ENCODE results near the gene TNNT2. TPM values are rescaled to one million over a fixed set of nuclear protein-coding genes. Genes with fewer than 3 reads are reported as not detected.

Gene TNNT2
- total and polyA plus RNA-seq, 4 donors: 0.17 to 0.28 (median 0.25) TPM; not detected in 1

- TF ChIP-seq, protein P1, sequence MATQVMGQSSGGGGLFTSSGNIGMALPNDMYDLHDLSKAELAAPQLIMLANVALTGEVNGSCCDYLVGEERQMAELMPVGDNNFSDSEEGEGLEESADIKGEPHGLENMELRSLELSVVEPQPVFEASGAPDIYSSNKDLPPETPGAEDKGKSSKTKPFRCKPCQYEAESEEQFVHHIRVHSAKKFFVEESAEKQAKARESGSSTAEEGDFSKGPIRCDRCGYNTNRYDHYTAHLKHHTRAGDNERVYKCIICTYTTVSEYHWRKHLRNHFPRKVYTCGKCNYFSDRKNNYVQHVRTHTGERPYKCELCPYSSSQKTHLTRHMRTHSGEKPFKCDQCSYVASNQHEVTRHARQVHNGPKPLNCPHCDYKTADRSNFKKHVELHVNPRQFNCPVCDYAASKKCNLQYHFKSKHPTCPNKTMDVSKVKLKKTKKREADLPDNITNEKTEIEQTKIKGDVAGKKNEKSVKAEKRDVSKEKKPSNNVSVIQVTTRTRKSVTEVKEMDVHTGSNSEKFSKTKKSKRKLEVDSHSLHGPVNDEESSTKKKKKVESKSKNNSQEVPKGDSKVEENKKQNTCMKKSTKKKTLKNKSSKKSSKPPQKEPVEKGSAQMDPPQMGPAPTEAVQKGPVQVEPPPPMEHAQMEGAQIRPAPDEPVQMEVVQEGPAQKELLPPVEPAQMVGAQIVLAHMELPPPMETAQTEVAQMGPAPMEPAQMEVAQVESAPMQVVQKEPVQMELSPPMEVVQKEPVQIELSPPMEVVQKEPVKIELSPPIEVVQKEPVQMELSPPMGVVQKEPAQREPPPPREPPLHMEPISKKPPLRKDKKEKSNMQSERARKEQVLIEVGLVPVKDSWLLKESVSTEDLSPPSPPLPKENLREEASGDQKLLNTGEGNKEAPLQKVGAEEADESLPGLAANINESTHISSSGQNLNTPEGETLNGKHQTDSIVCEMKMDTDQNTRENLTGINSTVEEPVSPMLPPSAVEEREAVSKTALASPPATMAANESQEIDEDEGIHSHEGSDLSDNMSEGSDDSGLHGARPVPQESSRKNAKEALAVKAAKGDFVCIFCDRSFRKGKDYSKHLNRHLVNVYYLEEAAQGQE (IDR thresholded peaks at IDR 0.05): no peak
- no peak for TF ChIP-seq FOXA1 (IDR thresholded peaks at IDR 0.05)
- no peak for TF ChIP-seq JUND (IDR thresholded peaks at IDR 0.05)
Observed at GRCh38 chr1:201375169-201375568, 2.3 kb downstream of the TNNT2 start (continued).

DNA sequence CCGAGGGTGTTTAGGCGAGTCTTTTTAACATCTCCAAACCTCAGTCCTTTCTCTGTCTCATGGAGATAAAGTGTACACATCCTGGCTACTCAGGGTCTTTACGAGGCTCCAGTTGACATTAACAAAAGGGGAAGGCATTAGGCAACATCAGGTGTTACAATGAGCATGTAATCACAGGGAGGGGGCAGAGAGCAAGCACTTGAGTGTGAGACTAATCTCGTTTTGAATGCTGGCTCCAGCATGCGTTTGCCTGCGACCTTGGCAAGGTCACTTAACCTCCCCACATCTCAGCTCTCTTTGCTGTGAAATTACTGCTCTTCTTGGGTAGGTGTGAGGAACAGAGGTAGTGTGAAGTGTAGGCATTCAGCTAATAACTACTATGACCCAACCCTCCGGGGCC is 3.1 kb downstream of the TNNT2 start:
- TF ChIP-seq RAD21 (IDR thresholded peaks at IDR 0.05) (no peak), FOXA1 (IDR thresholded peaks at IDR 0.05) (no peak), FOXA2 (IDR thresholded peaks at IDR 0.05) (no peak), NR2F2 (IDR thresholded peaks at IDR 0.05) (no peak), ZBTB33 (IDR thresholded peaks at IDR 0.05) (no peak), EGR1 (IDR thresholded peaks at IDR 0.05; ENCODE audit: low read depth in 2 of 2) (no peak), TAF1 (conservative IDR thresholded peaks at IDR 0.05) (no peak), GABPA (IDR thresholded peaks at IDR 0.05 in 1 of 2, conservative IDR thresholded peaks at IDR 0.05 in 1 of 2) (no peak), JUND (IDR thresholded peaks at IDR 0.05) (no peak), SP1 (IDR thresholded peaks at IDR 0.05) (no peak), HNF4A (conservative IDR thresholded peaks at IDR 0.05) (no peak), RXRA (IDR thresholded peaks at IDR 0.05) (no peak), CTCF (IDR thresholded peaks at IDR 0.05; ENCODE audit: low read depth, low read length, missing input control) (no peak), HNF4G (IDR thresholded peaks at IDR 0.05) (no peak), YY1 (IDR thresholded peaks at IDR 0.05) (no peak)
- TF ChIP-seq, protein P2, sequence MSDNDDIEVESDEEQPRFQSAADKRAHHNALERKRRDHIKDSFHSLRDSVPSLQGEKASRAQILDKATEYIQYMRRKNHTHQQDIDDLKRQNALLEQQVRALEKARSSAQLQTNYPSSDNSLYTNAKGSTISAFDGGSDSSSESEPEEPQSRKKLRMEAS (IDR thresholded peaks at IDR 0.05): no peak
- TF ChIP-seq, protein P3, sequence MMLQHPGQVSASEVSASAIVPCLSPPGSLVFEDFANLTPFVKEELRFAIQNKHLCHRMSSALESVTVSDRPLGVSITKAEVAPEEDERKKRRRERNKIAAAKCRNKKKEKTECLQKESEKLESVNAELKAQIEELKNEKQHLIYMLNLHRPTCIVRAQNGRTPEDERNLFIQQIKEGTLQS (IDR thresholded peaks at IDR 0.05): no peak
- TF ChIP-seq, protein P1 (IDR thresholded peaks at IDR 0.05): no peak
- Histone ChIP-seq H3K9ac (ENCODE audit: low read depth in 1 of 2, low read length in 2 of 2) (no peak overlapping the region), H3K27ac (ENCODE audit: low read depth in 1 of 2, low read length in 2 of 2) (no peak overlapping the region), H3K9me3 (ENCODE audit: control insufficient read depth in 4 of 4, low read length in 3 of 4) (no peaks in the 10 kb centered on the region), H3K27me3 (ENCODE audit: control insufficient read depth in 4 of 4, insufficient read depth in 4 of 4, low read length in 3 of 4) (peaks cover 0 to 5% (median 2%) of the 10 kb centered on the region in 4 donors), H3K4me1 (ENCODE audit: control insufficient read depth in 4 of 4, insufficient read depth in 4 of 4, low read length in 3 of 4) (no peaks in the 10 kb centered on the region), H3K36me3 (ENCODE audit: control insufficient read depth in 4 of 4, insufficient read depth in 3 of 4, low read depth in 1 of 4, low read length in 3 of 4) (no peaks in the 10 kb centered on the region), H3K4me3 (ENCODE audit: low read depth in 1 of 3, low read length in 3 of 3) (no peak overlapping the region)
- no peak for DNase-seq (ENCODE audit: low spot score)
- WGBS: 27% methylated on average over 7 of the region's 7 CpGs
